Activated CD4-positive, alpha-beta T cell treated with anti-CD3 and anti-CD28 coated beads for 48 hours (primary cell): Measurements from ENCODE around the gene FAS.

Experiments used
- DNase-seq: peaks from one replicate; pipeline ENCODE4 v3.0.0-alpha.2; 2020

Gene FAS

DNA sequence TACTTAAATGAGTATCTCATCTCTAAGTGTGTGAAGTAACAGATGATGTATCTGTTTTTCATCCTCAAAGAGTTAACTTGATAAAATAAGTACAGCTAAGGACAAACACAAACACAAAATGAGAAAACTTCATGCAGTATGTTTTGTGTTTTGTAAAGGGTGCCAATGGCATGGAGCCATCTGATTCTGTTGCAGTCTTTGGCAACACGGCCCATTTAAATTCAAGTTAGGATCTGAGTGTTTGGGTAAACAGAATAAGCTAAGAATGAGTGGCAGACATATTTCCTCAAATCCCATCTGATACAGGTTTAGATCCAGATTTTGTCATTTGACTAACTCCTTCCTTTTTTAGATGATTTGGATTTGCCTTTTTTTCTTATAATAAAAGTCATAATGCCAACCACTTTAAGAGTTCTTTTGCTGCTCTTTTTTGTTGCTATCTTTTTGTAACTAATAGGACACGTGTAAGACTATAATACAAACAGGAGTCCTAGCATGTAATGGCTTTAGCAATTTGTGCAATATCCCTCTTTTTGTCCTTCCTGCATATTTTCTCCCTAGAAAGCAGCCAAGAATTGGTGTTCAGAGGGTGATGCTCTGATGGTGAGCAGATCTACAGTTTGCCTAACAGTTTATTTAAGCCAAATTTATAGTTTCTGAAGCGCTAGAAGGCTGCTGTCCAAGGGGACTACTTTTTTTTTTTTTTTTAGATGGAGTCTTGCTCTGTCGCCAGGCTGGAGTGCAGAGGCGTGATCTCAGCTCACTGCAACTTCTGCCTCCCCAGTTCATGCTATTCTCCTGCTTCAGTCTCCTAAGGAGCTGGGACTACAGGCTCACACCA, 19.2 kb upstream of the FAS start:
- no peak for DNase-seq

DNA sequence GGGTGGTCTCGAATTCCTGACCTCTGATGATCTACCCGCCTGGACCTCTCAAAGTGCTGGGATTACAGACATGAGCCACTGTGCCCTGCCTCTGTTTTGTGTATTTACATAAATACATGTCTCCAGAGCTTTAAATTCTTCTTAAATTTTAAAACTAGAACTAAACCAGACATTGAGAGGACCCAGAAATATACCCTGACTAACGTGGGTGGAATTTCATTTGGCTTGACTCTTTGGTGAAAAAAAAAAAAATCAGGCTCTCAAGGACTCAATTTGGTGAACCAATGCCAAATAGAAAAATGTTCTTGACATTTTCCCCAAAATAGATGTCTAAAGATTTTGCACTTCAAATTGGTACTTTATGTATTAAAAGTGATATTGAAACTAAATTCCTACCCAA, 16.6 kb upstream of the FAS start:
- DNase-seq = no peak

DNA sequence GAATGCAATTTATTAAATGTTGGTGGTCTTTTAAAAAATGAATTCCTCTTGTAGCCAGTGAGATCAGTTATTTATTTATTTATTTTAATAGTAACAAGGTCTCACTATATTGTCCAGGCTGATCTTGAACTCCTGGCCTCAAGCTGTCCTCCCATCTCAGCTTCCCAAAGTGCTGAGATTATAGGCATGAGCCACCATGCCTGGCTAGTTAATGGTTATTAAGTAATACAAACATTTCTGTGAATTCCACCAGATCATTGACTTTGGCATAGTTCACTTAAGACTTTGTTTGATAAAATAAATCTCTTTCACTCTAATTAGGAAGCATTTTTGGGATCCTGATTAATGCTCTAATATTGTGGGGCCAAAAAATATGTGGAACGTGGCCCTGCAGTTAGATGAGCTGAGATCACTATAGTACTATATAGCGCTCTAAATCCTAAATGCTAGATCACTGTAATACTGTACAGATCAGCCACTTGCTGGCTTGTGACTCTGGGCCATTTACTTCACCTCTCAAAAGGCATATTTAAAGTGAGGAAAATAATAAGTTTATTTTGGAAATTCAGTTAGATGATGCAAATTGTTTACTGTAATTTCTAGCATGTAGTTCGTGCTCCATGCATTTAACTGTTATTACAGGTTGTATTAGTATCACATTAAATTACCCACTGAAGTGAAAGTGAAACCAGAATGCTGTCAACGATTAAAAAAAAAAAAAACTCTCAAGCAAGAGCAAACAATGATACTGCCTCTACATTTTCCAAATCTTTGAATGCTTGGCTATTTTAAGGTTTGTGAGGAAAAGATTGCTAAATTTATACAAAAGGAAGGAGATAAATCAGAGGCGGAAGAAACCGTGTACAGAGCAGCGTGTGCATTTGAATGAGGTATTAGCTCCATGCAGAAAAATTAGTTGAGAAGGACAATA, 15.9 kb upstream of the FAS start:
- no peak for DNase-seq

DNA sequence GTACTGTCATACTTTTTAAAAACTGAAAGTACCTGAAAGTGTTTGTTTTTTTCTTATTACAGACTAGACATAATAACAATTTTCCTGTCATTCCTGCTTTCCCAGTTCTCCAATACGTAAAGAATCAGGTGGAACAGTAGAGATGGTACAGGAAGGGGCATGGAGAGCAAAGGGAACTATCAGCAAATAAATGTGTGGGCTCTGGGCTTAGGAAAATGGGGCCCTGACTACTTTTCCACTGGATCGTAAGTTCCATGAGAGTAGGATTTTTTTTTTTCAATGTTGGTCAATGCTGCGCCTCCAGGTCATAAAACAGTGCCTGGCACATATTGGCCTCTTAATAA, 15.2 kb upstream of the FAS start:
- DNase-seq = no peak

DNA sequence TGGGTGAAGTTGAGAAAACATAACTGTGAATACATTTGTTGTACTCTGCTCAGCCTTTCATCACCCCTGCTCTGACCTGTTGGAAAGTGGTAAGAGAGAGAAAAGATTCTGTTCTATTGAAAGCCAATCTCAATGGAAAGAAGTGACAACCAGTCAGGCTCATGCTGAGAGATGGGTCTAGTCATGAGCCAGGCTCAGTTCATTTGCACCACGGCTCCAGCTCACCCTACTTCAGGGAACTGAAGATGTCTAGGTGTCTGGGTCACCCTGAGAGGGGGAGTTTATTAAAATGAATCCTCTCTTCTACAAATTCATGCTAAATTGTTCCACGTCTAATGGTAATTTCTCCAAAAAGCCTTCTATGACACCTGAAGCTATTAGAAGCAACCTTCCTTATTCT, 12.1 kb upstream of the FAS start:
- DNase-seq = no peak

DNA sequence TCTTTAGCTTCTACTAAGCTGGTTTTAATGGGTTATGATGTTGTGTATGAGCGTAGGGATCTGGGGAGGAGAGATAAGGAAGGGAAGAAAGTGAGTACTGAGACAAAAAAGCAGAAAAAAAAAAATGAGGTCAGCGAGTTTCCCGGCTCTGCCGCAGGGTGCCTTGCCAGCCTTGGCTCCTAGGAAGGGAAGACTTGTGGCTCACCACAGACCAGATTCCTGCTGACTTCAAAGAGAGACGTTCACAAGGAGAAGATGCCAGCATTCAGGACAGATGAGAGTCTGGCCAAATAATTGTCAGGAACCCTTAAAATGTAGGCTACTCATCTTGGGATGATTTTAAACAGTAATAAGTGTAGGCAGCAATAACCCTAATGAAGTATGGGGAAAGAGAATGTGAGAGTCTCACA, 11.4 kb upstream of the FAS start:
- no peak for DNase-seq

DNA sequence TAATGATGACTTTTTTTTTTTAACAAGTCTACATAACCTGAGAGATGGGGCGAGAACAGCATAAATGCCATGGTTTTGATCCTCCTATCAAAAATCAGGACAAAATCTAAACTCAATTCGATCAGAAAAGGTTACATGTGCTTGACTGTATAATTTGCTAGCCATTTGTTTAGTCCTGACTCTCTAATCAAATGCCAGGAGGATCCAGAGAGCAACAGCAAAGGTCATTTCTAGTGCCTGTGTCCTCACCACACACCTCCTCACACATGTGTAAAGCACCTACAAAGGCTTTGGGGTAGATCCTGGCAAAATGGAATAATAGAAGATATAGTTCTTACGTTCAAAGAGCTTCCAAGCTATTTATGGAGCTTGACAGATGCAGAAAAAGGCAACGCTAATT, 11.0 kb upstream of the FAS start:
- DNase-seq = no peak

DNA sequence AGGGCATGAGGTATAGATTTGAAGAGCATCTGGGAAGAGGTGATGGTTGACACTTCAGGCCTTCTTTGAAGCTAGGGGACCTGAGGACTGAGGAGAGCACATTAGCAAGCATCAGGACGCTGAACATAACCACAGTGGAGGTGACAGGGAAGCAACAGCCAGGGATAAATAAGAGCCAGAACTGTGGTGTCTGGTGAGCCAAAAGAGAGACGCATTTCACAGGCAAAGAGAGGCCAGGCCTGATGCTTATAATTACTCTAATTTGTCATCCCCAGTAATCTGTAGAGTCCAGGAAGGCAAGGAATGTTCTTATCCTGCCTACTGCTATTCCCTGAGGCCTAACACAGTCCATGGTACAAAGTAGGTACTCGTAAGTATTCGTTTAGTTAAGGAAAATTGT, 10.4 kb upstream of the FAS start:
- DNase-seq = no peak

DNA sequence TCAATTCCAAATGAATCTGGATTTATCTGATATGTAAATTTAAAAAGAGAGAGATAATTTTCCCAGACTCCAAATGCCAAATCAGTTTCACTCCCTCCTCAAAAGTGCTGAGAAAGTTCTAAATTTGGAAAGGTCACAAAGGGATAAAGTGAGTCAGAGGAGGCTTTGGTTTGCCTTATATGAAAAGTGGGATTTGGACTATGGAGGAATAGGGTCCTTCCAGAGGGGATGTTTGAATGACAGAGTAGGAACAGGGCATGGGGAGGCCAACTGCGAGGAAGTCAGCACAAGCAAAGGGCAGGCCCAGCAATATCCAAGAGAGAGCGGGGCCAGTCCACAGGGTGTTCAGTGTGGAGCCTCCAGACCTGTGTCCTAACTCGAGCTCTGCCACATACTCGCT, 9.8 kb upstream of the FAS start:
- DNase-seq = no peak

DNA sequence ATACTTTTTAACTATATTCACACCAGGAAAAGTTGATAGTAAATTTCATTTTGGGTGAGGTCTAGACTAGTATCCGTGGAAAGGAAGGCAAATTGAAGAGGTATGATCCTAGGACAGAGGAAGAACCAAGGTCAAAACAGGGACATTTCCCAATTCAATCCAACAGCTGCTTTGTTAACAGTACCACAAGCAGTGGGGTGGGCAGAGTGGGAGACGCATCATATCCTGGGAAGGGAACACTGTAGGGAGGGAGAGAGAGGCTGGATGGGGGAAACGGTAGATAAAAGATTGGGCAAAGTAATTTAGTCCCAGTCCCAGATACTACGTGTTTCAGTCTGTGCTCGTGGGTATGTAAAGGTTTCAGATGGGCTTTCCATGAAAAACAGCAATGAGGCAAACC, 9.2 kb upstream of the FAS start:
- DNase-seq = no peak

DNA sequence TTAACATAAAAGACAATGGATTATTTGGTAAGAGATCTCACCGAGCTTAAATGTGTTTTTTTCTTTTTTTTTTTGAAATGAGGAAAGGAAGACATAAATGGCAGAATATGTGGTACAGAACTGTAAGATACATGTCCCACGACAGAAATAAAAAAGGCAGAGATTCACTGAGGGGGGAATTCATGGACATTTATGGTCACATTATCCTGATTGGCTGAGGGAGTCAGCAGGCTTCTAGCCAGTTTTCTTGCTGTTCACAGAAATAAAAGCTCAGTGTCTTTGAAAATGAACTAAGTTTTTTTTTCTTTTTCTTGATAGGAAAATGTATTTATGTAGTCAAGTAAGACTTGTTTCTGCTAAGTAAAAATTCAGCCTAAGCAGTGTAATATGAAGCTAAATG, 8.2 kb upstream of the FAS start:
- DNase-seq = no peak

DNA sequence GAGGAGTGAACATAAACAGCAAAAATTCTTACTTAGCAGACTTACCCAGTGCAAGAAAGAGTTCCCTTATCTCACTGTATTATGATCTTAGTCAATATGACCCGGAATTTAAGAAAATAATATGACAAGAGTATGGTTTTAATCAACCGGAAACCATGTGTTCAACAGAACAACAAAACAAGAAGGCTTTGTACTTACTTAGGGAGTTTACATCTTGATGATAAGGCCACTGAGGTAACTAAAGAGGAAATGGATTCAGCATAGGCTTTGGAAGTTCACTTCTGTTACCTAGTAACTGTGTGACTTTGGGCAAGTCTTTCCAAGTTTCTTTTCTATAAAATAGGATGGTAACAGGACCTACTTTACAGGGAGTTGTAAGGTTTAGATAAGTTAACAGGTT, 7.4 kb upstream of the FAS start:
- no peak for DNase-seq

DNA sequence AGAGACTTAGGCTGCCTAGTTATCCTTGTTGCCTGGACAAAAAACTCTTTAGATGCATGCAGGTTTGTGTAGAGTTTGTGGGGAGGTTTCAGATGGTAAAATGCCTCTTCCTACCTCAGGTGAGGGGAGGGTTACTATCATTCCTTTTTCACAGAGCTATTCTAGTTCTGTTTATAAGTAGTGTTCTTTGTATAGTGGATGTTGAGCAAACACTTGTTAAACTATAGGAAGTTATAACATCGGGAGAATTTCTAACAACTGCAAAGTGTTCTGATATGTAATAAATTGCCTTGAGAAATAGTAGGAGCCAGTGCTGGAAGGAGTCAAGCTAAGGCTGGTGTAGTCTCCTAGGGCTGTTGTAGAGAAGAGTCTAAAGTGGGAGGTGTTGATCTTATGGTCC, 6.7 kb upstream of the FAS start:
- DNase-seq = no peak

DNA sequence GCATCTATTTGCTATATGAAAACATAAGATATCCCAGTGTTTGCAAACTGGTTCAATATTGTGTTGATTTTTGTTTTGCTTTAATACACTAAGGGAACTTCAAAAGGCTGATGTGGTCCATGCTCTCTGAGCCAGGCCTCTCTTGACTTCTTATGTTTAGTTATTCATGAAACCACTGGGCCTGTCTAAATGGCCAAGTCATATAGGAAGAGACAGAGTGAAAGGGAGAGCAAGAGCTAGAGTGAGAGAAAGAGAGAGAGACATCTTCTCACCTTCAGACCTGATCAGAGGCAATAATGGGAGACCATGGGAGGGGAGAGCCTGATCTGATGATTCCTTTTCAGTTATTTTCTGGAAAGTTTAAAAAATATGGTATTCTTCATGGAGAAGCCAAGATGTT, 6.1 kb upstream of the FAS start:
- DNase-seq = no peak

DNA sequence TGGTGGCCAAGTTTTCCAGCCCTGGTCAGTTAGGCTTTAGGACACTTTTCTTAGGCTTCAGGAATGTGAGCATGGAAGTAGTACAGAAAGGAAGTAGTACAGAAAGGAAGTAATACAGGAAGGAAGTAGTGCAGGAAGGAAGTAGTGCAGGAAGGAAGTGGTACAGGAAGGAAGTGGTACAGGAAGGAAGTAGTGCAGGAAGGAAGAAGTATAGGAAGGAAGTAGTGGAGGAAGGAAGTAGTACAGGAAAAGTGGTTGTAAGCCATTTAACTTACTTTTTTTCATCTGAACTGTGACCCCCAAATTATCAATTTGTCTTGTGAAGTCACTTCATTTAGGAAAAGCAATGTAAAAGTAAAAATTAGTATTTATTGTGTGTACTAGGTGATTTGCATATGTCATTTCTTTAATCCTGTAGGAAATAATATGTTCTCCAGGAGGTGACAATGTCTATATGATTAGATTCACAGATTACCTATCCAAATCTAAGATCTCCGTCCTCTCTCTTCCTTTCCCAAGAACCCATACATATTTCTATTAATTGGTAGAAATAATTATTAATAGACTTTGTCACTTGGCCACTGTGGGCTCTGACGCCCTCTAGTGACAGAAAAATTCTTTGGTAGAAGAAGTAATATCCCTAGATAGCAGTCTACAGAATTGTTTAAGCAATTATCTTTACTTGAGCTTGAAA, 3.9 kb upstream of the FAS start:
- no peak for DNase-seq

DNA sequence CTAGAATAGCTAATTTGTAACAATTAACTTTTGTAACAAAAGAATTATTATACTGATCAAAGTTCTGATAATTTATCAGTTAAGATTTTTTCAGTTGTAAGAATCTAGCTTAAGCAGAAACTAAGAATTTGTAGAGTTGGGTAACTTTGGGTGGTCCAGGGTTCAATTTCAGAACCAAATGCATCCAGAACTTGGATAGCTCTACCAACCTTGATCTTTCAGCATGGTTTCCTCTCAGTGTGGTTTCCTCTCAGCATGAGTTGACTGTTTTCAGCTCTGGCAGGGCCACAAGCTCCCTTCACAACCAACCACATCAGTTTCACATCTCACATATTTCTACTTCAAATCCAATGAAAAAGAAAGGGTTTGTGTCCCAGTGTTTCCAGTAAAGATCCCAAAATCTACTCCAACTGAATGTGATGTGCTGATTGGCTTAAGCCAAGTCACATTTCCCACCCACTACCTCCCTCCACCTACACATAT, 3.3 kb upstream of the FAS start:
- peak; percentile 9 for DNase-seq

DNA sequence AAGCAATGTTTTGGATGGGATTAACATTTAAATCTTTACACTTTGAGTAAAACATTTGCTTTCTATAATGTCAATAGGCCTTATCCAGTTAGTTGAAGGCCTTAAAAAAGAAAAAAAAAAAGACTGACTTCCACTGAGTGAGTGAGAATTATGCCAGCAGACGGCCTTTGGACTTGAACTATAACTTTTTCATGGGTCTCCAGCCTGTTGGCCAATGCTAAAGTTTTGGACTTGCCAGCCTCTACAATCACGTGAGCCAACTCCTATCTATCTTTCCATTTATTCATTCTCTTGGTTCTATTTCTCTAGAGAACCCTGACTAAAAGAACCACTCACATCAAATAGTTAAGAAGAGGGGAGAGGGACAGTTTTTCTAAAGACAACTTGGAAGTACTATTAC, 2.8 kb upstream of the FAS start:
- DNase-seq = no peak

DNA sequence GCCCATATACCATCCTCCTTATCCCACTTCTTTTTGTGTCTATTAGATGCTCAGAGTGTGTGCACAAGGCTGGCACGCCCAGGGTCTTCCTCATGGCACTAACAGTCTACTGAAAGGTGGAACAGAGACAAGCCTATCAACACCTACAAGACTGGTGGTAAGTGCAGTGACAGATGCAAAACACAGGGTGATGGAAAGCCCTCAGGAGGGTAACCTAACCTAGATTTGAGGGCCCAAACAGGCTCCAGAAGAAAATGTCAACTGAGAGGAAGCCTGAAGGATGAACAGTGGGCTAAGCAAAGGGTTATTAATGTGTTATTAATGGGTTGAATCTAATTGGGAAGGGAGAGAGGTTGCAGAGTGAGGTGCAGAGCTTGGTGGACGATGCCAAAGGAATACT, 1.2 kb upstream of the FAS start:
- no peak for DNase-seq

DNA sequence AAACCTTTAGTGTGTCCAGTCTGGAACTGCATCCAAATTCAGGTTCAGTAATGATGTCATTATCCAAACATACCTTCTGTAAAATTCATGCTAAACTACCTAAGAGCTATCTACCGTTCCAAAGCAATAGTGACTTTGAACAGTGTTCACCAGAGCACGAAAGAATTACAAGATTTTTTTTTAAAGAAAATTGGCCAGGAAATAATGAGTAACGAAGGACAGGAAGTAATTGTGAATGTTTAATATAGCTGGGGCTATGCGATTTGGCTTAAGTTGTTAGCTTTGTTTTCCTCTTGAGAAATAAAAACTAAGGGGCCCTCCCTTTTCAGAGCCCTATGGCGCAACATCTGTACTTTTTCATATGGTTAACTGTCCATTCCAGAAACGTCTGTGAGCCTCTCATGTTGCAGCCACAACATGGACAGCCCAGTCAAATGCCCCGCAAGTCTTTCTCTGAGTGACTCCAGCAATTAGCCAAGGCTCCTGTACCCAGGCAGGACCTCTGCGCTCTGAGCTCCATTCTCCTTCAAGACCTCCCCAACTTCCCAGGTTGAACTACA, 694 bp upstream of the FAS start:
- no peak for DNase-seq

DNA sequence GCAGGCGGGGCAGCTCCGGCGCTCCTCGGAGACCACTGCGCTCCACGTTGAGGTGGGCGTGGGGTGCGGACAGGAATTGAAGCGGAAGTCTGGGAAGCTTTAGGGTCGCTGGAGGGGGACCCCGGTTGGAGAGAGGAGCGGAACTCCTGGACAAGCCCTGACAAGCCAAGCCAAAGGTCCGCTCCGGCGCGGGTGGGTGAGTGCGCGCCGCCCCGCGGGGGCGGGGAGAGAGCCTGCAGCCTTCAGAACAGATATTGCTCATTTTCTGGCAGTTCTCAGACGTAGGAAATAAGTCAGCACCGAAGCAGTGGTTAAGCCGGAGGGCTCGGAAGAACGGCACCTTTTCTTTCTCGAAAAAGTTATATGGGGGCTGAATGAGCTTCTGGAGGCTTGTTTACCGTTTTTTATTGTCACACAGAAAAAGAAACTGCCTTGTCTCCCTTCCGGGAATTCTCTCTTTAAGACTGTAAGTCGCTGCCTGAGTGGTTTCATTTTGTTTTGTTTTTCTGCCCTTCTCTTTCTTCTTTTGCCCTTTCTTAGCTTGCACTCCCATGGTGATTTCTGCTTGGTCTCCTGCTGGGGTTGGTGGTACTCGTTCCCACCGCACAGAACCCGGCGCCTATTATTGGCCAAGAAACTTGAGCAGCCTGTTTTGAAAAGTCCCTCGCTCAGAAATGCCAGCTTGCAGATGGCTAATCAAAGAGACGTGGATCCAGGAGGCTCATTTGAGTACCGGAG, 732 bp downstream of the FAS start:
- peak; percentile 81 for DNase-seq

DNA sequence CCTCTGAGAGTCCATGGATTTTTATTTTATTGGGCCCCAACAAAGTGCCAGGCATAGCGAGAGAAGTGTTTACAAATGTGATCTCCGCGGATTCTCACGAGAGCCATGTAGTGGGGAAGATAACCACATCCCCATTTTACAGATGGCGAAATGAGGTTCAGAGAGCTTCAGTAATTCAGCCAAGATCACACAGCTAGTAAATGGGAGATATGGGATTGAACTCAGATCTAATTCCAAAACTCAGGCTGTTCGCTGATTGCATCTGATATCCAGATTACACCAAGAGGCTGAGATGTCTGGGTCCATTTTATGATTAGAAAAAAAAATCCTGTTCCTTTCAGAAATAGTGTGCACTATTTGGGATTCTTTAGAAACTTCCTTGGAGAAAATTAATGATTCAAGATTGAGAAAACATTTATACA, 1.3 kb downstream of the FAS start:
- no peak for DNase-seq

DNA sequence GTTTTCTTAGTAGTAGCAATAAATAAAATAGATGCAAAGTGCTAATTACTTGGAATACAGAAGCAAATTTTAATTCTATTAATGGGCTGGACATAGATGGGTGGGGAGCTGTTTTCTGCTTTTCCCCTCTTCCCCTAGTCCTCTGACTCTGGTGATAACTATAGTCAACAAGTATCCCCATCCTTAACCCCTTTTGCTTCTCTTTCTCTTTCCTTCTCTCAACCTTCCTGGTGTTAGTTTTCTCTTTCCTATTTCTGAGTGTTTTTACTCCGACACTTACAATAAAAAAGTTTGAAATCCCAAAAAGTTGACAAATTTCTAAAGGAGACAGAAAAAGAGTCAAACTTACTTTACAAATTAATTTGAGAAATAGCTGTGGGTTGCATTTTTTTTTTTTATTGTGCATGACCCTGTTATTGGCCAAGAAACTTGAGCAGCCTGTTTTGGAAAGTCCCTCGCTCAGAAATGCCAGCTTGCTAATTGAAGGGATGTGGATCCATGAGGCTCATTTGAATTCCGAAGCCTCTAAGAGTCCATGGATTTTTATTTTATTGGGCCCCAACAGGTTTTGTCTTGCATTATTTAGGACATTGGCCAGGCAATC, 2.4 kb downstream of the FAS start:
- no peak for DNase-seq
